Measurements from ENCODE around the gene CSNK1D.

DNA sequence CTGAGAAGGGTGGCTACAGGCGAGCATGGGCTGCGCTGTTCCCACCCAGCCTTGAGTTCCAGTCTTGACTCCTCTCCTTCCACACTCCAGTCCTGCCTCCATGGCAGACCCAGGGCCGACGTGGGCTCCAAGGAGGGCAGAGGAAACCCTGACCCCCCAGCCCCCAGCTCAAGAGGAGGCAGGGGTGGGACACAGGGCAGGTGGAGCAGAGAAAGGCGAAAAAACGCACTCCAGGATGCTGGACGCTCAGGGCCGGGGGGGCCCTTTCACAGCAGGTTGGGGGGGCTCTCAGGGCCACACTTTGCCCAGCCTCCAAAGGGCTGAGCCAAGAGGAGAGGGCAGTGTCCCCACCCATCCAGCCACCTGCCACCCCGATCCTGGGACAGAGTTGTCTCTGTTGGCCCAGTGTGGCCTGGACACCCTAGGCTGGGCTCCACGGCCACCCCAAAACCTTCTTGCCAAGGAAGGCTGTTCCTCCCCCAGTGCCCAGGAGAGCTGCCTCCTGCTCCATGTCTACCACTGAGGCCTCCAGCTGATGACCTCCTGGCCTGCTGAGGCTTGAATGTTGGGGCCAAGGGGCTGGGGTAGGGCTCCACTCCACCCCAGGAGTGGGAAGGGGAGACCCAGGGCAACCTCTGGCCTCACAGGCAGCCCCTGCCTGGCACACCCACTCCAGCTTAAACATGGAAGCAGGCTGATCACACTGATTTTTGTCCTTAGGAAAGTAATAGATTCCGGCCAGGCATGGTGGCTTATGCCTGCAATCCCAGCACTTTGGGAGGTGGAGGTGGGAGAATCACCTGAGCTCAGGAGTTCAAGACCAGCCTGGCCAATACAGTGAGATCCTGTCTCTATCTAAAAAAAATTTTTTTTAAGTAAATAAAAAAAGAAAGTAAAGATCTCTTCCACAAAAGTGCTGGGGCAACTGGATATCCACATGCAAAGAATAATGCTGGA lies 53.5 kb downstream of the CSNK1D start:
- no peak for TF ChIP-seq CTCF (IDR thresholded peaks at IDR 0.05)
- no peak for TF ChIP-seq EZH2phosphoT487 (IDR thresholded peaks at IDR 0.05)
- TF ChIP-seq EZH2 (IDR thresholded peaks at IDR 0.05) = no peak
